Right cardiac atrium (tissue), 5 donors: ENCODE measurements around the gene TSPO2. TPM values are rescaled to one million over a fixed set of nuclear protein-coding genes. Genes with fewer than 3 reads are reported as not detected.

Experiments
- polyA plus RNA-seq: library from polyadenylated mRNA; stranded (reverse); fragments of 200-250 nt; gene quantifications from one replicate; pipeline ENCODE4 v1.2.3, GENCODE V29; 2013
- total RNA-seq, 4 donors: library from RNA; stranded (reverse); fragmentation: NEBNext Ultra II Directional; extraction: Animal tissue kit (Norgen Biotek cat#: 25700); gene quantifications; one replicate each; pipeline ENCODE4 v1.2.1, GENCODE V29; 2021
- donor health status: healthy with polysubstance abuse.
- donor health status: DM: no; HTN: yes; CAD: no.
- donor health status: DM: no; HTN: no; CAD: no.
- donor health status: DM: no; HTN: yes; CAD: no; lungs with severe emphysema.
- donor health status: DM: yes; HTN: yes; CAD: no.

The TSPO2 gene
- total and polyA plus RNA-seq, 5 donors: not detected

Other genes starting within 250 kb of the TSPO2 start
- gene UNC5CL, start 3.2 kb upstream of the TSPO2 start, total RNA-seq: under 1 TPM; 0.46 to 0.85 (median 0.75) TPM
- 0.68 TPM for gene UNC5CL, start 3.2 kb upstream of the TSPO2 start, polyA plus RNA-seq
- 100 to 1,000 TPM in 2 of 4 donors, 10 to 100 TPM in 2; 80.1 to 118 (median 91.6) TPM for gene APOBEC2, start 10.7 kb downstream of the TSPO2 start, total RNA-seq
- gene APOBEC2, start 10.7 kb downstream of the TSPO2 start, polyA plus RNA-seq: 137 TPM
- 10 to 100 TPM; 15.1 to 23.7 (median 18.6) TPM for gene OARD1, start 29.9 kb downstream of the TSPO2 start, total RNA-seq
- gene OARD1, start 29.9 kb downstream of the TSPO2 start, polyA plus RNA-seq: 27.8 TPM
- 10 to 100 TPM; 11.0 to 13.8 (median 11.8) TPM for gene NFYA, start 30.5 kb downstream of the TSPO2 start, total RNA-seq
- 6.1 TPM for gene NFYA, start 30.5 kb downstream of the TSPO2 start, polyA plus RNA-seq
- gene TREML1, start 111.9 kb downstream of the TSPO2 start, total RNA-seq: under 1 TPM in 1 of 4 donors, not detected in 3; 0.39 TPM
- gene TREML1, start 111.9 kb downstream of the TSPO2 start, polyA plus RNA-seq: 0.14 TPM
- 1 to 10 TPM; 2.2 to 4.1 (median 2.4) TPM for gene TREM2, start 120.6 kb downstream of the TSPO2 start, total RNA-seq
- gene TREM2, start 120.6 kb downstream of the TSPO2 start, polyA plus RNA-seq: 1.2 TPM
- under 1 TPM in 1 of 4 donors, not detected in 3; 0.15 TPM for gene TREML2, start 158.7 kb downstream of the TSPO2 start, total RNA-seq
- gene TREML2, start 158.7 kb downstream of the TSPO2 start, polyA plus RNA-seq: 0.02 TPM
- not detected for gene TREML4, start 185.9 kb downstream of the TSPO2 start, total RNA-seq
- gene TREML4, start 185.9 kb downstream of the TSPO2 start, polyA plus RNA-seq: not detected
- 1 to 10 TPM in 3 of 4 donors, under 1 TPM in 1; 0.46 to 2.3 (median 1.3) TPM for gene TREM1, start 244.2 kb downstream of the TSPO2 start, total RNA-seq
- 1.1 TPM for gene TREM1, start 244.2 kb downstream of the TSPO2 start, polyA plus RNA-seq